GM23338 (cell line): Measurements from ENCODE around the gene COQ8B. TPM values are rescaled to one million over a fixed set of nuclear protein-coding genes. Genes with fewer than 3 reads are reported as not detected.

ENCODE experiments used
- ATAC-seq: fragments of 200-7000 bp; cut with Tn5 transposase; 3 replicates; pipeline ENCODE4 v1.9.1; 2020
- DNase-seq: peaks from one replicate; pipeline ENCODE4 v3.0.0-alpha.2; 2015; ENCODE audit warnings: low spot score
- H2AFZ ChIP-seq: fragments of 200-600 bp; sonication (generic); 2 replicates; pipeline ENCODE4 v1.8.0; 2016; ENCODE audit warnings: antibody characterized with exemption, mild to moderate bottlenecking, moderate library complexity
- H3F3A ChIP-seq: fragments of 200-600 bp; sonication (generic); replicated peaks from 2 replicates; pipeline ENCODE4 v1.8.0; 2017; ENCODE audit warnings: antibody characterized with exemption, mixed run types, low read depth
- H3K27ac ChIP-seq: fragments of 200-600 bp; sonication (generic); 2 replicates; pipeline ENCODE4 v1.6.1; 2016; ENCODE audit warnings: low read depth
- H3K27me3 ChIP-seq: fragments of 200-600 bp; sonication (generic); 2 replicates; pipeline ENCODE4 v1.8.0; 2016; ENCODE audit warnings: mild to moderate bottlenecking, mixed run types, moderate library complexity; ENCODE audit not compliant: insufficient read depth
- H3K36me3 ChIP-seq: fragments of 200-600 bp; sonication (generic); 2 replicates; pipeline ENCODE4 v1.8.0; 2016; ENCODE audit warnings: mild to moderate bottlenecking; ENCODE audit not compliant: insufficient read depth
- H3K4me1 ChIP-seq: fragments of 200-600 bp; sonication (generic); 2 replicates; pipeline ENCODE4 v1.8.0; 2016; ENCODE audit warnings: mild to moderate bottlenecking, moderate library complexity; ENCODE audit not compliant: insufficient read depth
- H3K4me2 ChIP-seq: fragments of 200-600 bp; sonication (generic); 2 replicates; pipeline ENCODE4 v1.7.1; 2017; ENCODE audit warnings: mixed run types
- H3K4me3 ChIP-seq: fragments of 200-600 bp; sonication (generic); 2 replicates; pipeline ENCODE4 v1.6.1; 2016; ENCODE audit warnings: mixed run types
- H3K79me2 ChIP-seq: fragments of 200-600 bp; sonication (generic); replicated peaks from 2 replicates; pipeline ENCODE4 v1.8.0; 2017; ENCODE audit warnings: mild to moderate bottlenecking; ENCODE audit not compliant: insufficient read depth
- H3K9me2 ChIP-seq: fragments of 200-600 bp; sonication (generic); 2 replicates; pipeline ENCODE4 v1.8.0; 2017; ENCODE audit not compliant: insufficient read depth
- H4K20me1 ChIP-seq: fragments of 200-600 bp; sonication (generic); replicated peaks from 2 replicates; pipeline ENCODE4 v1.8.0; 2017; ENCODE audit warnings: mild to moderate bottlenecking; ENCODE audit not compliant: insufficient read depth
- H3K27ac Mint-ChIP-seq: 2 replicates; pipeline ENCODE4 v1.8.0; 2020; ENCODE audit warnings: inconsistent platforms, mild to moderate bottlenecking, moderate library complexity, mixed read lengths
- H3K27me3 Mint-ChIP-seq: 3 replicates; pipeline ENCODE4 v1.8.0; 2022; ENCODE audit warnings: low read depth, mild to moderate bottlenecking, moderate library complexity, mixed read lengths, inconsistent platforms; ENCODE audit not compliant: insufficient read depth, poor library complexity
- H3K36me3 Mint-ChIP-seq: 3 replicates; pipeline ENCODE4 v1.8.0; 2021; ENCODE audit warnings: low read depth, mild to moderate bottlenecking, inconsistent platforms, moderate library complexity, mixed read lengths
- H3K4me1 Mint-ChIP-seq: 3 replicates; pipeline ENCODE4 v1.8.0; 2020; ENCODE audit warnings: mild to moderate bottlenecking, inconsistent platforms, mixed read lengths
- H3K4me3 Mint-ChIP-seq: 3 replicates; pipeline ENCODE4 v1.8.0; 2021; ENCODE audit warnings: moderate library complexity, mild to moderate bottlenecking, inconsistent platforms, mixed read lengths
- H3K9me3 Mint-ChIP-seq: 3 replicates; pipeline ENCODE4 v1.8.0; 2020; ENCODE audit warnings: moderate library complexity, mild to moderate bottlenecking, inconsistent platforms, mixed read lengths
- CREB1 ChIP-seq: fragments of 250-450 bp; sonication (Bioruptor Pico); IDR thresholded peaks from 2 replicates; pipeline ENCODE4 v1.5.0; 2020; ENCODE audit warnings: low read depth, mild to moderate bottlenecking, moderate library complexity
- CTCF ChIP-seq, 2 experiments: fragments of 200-600 bp in 1 of 2; sonication (generic) in 1 of 2; conservative IDR thresholded peaks; 2 replicates each; pipeline versions ENCODE4 v1.5.1 to v1.6.1; 2016 to 2017; ENCODE audit warnings: antibody characterized with exemption in 2 of 2, low read depth in 2 of 2, mild to moderate bottlenecking in 2 of 2, moderate library complexity in 1 of 2
- ETS1 ChIP-seq: IDR thresholded peaks from 2 replicates; pipeline ENCODE4 v1.6.1; 2016; ENCODE audit warnings: antibody characterized with exemption
- EZH2 ChIP-seq: fragments of 200-600 bp; sonication (generic); IDR thresholded peaks from one replicate; pipeline ENCODE4 v1.8.0; 2017; ENCODE audit warnings: antibody characterized with exemption, mild to moderate bottlenecking, low read depth; ENCODE audit not compliant: unreplicated experiment
- EZH2phosphoT487 ChIP-seq: fragments of 200-600 bp; sonication (generic); IDR thresholded peaks from one replicate; pipeline ENCODE4 v1.8.1; 2018; ENCODE audit warnings: antibody characterized with exemption; ENCODE audit not compliant: unreplicated experiment
- JUNB ChIP-seq: IDR thresholded peaks from one replicate; pipeline ENCODE4 v1.6.1; 2016; ENCODE audit warnings: antibody characterized with exemption; ENCODE audit not compliant: unreplicated experiment
- NANOG ChIP-seq: IDR thresholded peaks from 2 replicates; pipeline ENCODE4 v1.6.1; 2016; ENCODE audit warnings: antibody characterized with exemption, borderline replicate concordance
- POLR2AphosphoS5 ChIP-seq: IDR thresholded peaks from 2 replicates; pipeline ENCODE4 v1.6.1; 2016; ENCODE audit warnings: antibody characterized with exemption, low read depth
- REST ChIP-seq: IDR thresholded peaks from one replicate; pipeline ENCODE4 v1.6.1; 2018; ENCODE audit warnings: antibody characterized with exemption; ENCODE audit not compliant: unreplicated experiment
- STAT1 ChIP-seq: IDR thresholded peaks from one replicate; pipeline ENCODE4 v1.6.1; 2016; ENCODE audit warnings: antibody characterized with exemption; ENCODE audit not compliant: unreplicated experiment
- ZNF114 ChIP-seq: fragments of 250-450 bp; sonication (Bioruptor Pico); IDR thresholded peaks from 2 replicates; pipeline ENCODE4 v1.5.0; 2020; ENCODE audit warnings: mild to moderate bottlenecking, moderate library complexity
- ZNF331 ChIP-seq: fragments of 250-450 bp; sonication (Bioruptor Pico); IDR thresholded peaks from 2 replicates; pipeline ENCODE4 v1.5.0; 2020; ENCODE audit warnings: low read depth, mild to moderate bottlenecking, moderate library complexity
- ZNF462 ChIP-seq: fragments of 250-450 bp; sonication (Bioruptor Pico); IDR thresholded peaks from 2 replicates; pipeline ENCODE4 v1.5.0; 2020; ENCODE audit warnings: mild to moderate bottlenecking, moderate library complexity
- polyA plus RNA-seq: library from polyadenylated mRNA; unstranded; fragments of >200 nt; fragmentation: Nextera tagmentation; extraction: Ambion mirVana; gene quantifications from 2 replicates; pipeline ENCODE4 v1.2.1, GENCODE V29; 2016
- total RNA-seq: library from RNA; depleted of rRNA; stranded (reverse); fragments of >200 nt; shearing (Covaris generic); gene quantifications from 2 replicates; pipeline ENCODE4 v1.2.3, GENCODE V29; 2014

COQ8B gene
- total and polyA plus RNA-seq, 2 experiments from 2014 or later = 13.9 to 59.6 TPM

- H3K27ac ChIP-seq = no peak overlapping the region
- H3K4me1 Mint-ChIP-seq = peaks cover 10% of the 10 kb centered on the region
- H3K4me3 Mint-ChIP-seq = no peak overlapping the region
- H3K79me2 ChIP-seq = no peaks in the 10 kb centered on the region
- H3K4me3 ChIP-seq = no peak overlapping the region
- H3K27me3 ChIP-seq = no peaks in the 10 kb centered on the region
- 0 out of 2 replicates have a peak, but pooled peaks cover 6% of the 10 kb centered on the region for H3F3A ChIP-seq
- TF ChIP-seq EZH2 = no peak
- TF ChIP-seq CREB1 (CRISPR knock-in tag) = no peak
- no peak for TF ChIP-seq ETS1
- no peak for TF ChIP-seq CTCF (conservative IDR thresholded peaks at IDR 0.05; ENCODE audit: low read depth in 2 of 2)
- no peak for TF ChIP-seq JUNB
- TF ChIP-seq ZNF462 (CRISPR knock-in tag) = no peak
- no peak for TF ChIP-seq POLR2AphosphoS5
- no peak for TF ChIP-seq ZNF331 (CRISPR knock-in tag)
- TF ChIP-seq REST = no peak
- no peak for TF ChIP-seq NANOG
- TF ChIP-seq ZNF114 (CRISPR knock-in tag) = no peak
- TF ChIP-seq STAT1 = no peak
- no peak for TF ChIP-seq EZH2phosphoT487
- peaks cover 12% of the 10 kb centered on the region; the same call in 1 of the 2 replicates for H3K36me3 ChIP-seq
- H3K4me1 ChIP-seq = 0 out of 2 replicates have a peak, but pooled peaks cover 3% of the 10 kb centered on the region
- DNase-seq (no peak), ATAC-seq (no peak)
- peaks cover 14% of the 10 kb centered on the region for H3K27me3 Mint-ChIP-seq
- H3K4me2 ChIP-seq = no peak overlapping the region
- H2AFZ ChIP-seq = no peak overlapping the region
- no peak overlapping the region for H3K27ac Mint-ChIP-seq
- H3K9me2 ChIP-seq = no peaks in the 10 kb centered on the region
- H3K36me3 Mint-ChIP-seq = peaks cover 56% of the 10 kb centered on the region
- no peaks in the 10 kb centered on the region; the same call in 1 of the 2 replicates for H4K20me1 ChIP-seq
- no peaks in the 10 kb centered on the region for H3K9me3 Mint-ChIP-seq
Measured at GRCh38 chr19:40705362-40705651, 11.4 kb downstream of the COQ8B start.
